Forelimb muscle (tissue), 1 donor: ENCODE results near the gene MAPK7. TPM values are rescaled to one million over a fixed set of nuclear protein-coding genes. Genes with fewer than 3 reads are reported as not detected.

ENCODE experiments used
- DNase-seq: peaks from one replicate; pipeline ENCODE4 v3.0.0-alpha.2; 2013; ENCODE audit warnings: low read depth
- polyA plus RNA-seq: library from polyadenylated mRNA; unstranded; fragments of 120-200 nt; gene quantifications from one replicate; pipeline ENCODE4 v1.2.1, GENCODE V29; 2013; ENCODE audit not compliant: insufficient read length

MAPK7 gene
- polyA plus RNA-seq, 1 donor = 22.4 TPM

DNA sequence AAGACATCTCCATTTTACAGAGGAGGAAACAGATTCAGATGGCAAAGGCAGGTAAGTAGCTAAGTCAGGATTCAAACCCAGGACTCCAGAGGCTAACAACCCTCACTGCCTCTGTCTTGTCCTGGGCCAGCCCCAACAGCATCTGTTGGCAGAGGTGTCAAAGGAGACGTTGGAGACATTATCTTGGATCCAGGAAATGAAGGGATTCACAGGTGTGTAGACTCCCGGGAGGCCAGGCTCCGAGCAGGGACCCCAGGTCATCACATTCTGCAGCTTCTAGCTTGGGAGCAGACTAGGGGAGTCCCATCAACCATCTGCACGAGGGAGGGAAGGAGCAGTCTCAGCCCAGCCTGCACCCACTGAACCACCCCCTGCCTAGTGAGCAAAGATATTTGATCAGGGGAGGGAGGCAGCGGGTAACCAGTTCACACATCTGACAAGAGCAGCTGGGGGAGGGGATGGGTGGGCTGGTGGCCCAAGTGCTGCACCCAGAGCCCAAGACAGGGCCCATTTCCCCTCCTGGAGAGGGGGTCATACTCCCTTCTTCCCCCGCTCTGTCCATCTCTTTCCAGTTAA lies 14.8 kb upstream of the MAPK7 start:
- no peak for DNase-seq

DNA sequence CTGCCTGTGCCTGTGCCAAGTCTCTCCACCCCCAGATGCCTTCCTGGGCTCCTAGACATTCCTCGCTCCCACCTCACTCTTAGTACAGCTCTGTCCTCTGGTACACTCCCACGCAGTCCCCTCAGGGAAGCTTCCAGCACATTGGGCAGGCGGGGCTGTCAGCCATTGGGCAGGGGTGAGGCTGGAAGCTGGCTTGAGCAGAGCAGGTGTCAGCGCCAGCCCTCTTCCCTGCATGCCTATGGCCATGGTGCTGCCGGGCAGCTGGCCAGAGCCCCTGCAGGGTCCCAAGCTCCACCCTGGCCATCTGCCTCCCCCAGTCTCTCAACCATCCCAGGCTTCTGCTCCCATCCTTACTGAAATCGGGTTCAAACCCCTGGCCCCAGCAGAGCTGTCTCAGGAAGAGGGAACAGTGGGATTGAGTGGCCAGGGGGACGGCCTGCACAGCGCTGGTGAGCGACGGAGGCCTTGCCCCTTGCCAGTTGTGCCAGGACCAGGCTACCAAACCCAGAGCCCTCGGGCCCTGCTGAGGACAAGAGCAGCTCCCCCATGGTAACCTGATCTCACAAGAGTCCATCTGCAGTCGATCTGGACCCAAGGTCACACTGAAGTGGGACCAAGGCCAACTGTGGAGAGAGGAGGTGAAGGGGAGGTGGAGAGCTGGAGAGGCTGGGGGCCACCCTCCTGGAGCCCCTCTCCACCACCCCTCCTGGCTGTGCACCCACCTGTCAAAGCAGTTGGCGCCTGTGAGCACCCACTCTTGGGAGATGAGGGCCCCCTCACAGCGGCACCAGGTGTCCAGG lies 13.4 kb upstream of the MAPK7 start:
- no peak for DNase-seq

DNA sequence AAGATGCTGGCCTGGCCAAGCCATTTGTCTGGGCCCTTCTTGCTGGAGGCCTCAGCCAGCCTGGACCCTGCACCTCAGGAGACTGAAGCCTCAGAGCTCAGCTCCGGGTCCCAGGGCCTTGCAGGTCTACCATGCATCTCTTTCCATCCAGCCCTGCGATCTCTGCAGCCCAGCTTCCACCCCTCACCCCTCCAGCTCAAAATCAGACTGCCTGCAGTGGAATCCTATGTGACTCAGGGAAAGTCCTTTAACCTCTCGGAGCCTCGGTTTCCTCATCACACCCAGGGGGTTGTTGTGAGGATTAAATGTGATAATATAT lies 12.8 kb upstream of the MAPK7 start:
- no peak for DNase-seq

- no peak for DNase-seq
These were observed 12.3 kb upstream of the MAPK7 start for GRCh38 chr17:19365833-19366636.

GRCh38 chr17:19366637-19366972 lies 11.7 kb upstream of the MAPK7 start:
- DNase-seq = no peak

DNA sequence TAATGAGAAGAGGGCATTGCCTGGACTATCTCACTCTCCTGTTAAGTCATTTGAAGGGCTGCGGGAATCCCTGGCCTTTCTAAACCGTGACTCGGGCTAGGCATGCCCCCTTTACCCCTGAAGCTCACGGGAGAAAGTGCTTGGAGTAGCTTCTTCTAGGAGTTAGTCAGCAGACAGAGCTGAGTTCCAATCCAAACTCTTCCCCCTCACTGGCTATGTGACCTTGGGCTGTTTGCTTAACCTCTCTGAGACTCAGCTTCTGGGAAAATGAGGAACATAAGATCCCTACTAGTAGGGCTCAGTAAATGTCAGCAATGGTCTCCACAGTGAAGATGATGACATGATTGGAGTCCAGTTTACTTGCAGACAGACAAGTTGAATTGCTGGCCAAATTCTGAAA lies 10.1 kb upstream of the MAPK7 start:
- DNase-seq = no peak

DNA sequence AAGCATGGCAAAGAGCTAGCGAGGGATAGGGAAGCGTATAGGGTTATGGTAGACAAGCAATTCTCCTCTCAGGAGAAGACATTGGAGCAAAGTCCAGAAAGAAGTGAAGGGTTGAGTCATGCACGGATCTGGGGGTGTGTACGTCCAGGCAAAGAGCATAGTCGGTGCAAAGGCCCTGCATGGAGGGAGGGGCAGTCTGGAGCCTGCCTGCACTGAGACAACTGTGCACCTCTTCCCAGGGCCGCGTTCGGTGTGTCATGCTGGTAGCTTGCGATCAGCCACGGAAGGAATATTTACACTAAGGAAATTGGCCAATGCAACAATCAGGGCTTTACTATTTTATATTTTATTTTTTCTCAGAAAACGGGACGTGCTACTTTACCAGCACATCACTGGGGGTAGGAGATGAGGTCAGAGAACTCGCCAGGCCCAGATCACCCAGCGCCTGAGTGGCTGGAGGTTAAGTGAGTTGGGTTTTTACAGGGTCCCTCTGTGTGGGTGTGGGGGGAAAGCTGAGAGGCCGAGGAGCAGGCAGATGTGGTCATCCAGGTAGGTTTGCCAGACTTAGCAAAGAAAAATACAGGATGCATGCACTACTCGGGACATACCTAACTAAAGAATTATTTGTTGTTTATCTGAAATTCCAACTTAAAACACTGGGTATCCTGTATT lies 9.1 kb upstream of the MAPK7 start:
- DNase-seq = no peak

- DNase-seq = no peak
These were observed 8.3 kb upstream of the MAPK7 start for GRCh38 chr17:19369846-19370492.

DNA sequence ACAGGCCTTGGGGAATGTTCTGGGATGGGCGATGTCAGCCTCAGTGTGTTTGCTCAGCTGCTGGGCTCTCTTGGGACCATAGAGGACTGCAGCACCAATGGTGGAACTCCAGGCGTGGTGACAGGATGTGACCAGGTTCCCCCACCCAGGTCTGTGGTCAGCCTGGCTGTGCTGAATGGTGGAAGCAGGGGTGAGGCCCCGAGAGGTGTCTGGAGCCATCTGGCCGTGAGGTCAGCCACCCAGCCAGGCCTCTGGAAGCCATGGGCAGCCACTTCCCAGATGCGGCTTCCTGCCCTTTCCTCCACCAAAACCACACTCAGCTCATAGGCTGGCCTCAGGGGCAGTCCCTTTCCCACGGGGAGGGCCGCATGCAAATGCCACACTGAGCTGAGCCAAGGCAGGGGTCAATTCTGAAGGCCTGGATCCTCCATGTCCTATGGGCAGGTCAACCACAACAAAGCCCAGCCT lies 7.8 kb upstream of the MAPK7 start:
- no peak for DNase-seq

GRCh38 chr17:19371259-19372010 lies 6.9 kb upstream of the MAPK7 start:
- DNase-seq = no peak

GRCh38 chr17:19372011-19372370 lies 6.3 kb upstream of the MAPK7 start:
- DNase-seq = no peak

DNA sequence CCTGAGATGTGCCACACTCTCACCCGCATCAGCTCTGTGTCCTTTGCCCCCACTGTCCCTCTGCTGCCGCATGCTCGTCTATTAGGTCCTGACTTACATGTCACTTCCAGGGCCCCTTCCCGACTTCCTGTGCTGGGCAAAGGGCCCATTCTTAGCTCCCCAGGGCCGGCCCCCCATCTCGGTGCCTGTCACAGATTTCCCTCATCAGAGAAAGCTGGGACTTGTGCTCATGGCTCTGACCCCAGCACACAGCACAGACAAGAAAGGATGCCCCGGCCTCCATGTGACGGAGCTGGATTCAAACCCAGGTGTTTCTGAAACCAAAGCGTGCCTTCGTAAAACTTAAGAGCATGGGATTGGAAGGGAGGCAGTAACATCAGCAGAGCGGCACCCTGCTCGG lies 5.9 kb upstream of the MAPK7 start:
- no peak for DNase-seq

DNA sequence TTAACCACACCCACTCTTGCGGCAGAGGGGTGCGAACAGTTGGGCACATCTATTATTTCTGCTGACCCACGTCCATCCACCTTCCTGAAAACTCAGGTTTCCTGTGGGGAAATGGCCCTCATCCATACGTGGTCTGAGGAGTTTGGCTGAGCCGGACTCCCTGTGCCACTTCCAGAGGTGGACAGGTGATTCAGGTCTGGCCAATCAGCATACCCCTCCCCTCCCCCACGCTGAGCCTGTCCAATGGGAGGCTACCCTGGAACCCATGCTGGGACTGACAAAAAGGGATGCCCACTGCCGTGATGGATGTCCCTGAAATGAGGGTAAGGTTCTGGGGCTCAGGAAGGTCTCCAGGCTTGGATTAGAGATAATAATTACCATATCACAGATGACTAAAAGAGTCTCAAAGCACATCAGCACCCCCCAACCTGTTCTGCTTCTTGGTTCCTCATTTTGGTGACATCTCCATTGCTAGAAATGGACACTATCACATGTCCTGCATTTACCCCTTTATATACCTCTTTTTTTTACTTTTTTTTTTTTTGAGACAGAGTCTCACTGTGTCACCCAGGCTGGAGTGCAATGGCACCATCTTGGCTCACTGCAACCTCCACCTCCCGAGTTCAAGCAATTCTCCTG lies 5.3 kb upstream of the MAPK7 start:
- no peak for DNase-seq

GRCh38 chr17:19374136-19374535 lies 4.2 kb upstream of the MAPK7 start:
- no peak for DNase-seq

DNA sequence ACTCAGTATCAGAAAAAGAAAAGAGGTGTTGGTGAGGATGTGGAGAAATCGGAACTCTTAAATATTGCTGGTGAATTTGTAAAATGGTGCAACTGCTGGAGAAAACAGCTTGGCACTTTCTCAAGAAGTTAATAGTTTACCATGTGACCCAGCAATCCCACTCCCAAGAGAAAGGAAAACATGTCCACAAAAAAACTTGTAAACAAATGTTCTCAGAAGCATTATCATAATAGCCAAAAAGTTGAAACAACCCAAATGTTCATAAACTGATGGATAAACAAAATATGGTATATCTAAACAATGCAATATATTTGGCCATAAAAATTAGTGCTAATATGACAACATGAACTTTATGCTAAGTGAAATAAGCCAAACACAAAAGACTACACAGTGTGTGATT lies 2.6 kb upstream of the MAPK7 start:
- no peak for DNase-seq

DNA sequence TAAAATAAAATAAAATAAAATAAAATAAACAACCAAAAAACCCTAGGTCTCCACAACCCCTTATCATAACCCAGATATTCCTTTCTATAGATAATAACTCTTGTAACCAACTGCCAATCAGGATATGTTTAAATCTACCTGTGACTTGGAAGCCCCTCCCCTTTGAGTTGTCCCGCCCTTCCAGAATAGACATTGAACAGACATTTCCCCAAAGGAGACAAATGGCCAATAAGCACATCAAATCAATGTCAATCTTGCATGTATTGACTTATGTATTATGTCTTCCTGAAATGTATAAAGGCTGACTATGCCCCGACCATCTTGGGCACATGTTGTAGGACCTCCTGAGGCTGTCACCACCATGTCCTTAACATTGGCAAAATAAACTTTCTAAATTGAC lies 1.5 kb upstream of the MAPK7 start:
- no peak for DNase-seq

- DNase-seq = peak; percentile 95
These were observed 489 bp upstream of the MAPK7 start for GRCh38 chr17:19377602-19378415.

GRCh38 chr17:19379361-19380065 lies 1.2 kb downstream of the MAPK7 start:
- no peak for DNase-seq
